Thyroid gland (tissue), 4 donors: ENCODE results near the gene RPRD1B. TPM values are rescaled to one million over a fixed set of nuclear protein-coding genes. Genes with fewer than 3 reads are reported as not detected.
A peak's percentile ranks its signal among the peaks of the same experiment; 100 is the strongest.

Experiments
- DNase-seq, 2 donors: peaks; one replicate each; pipeline ENCODE4 v3.0.0-alpha.2; 2019
- H3K27ac ChIP-seq, 3 donors: fragments of 200-600 bp; sonication (generic); 1 replicate in 2 of 3; 2 replicates in 1 of 3; pipeline ENCODE4 v1.5.1; 2016 to 2019; ENCODE audit warnings: mild to moderate bottlenecking in 1 of 3, moderate library complexity in 1 of 3
- H3K27me3 ChIP-seq: fragments of 200-600 bp; sonication (generic); one replicate; pipeline ENCODE4 v1.5.1; 2019
- H3K36me3 ChIP-seq, 2 donors: fragments of 200-600 bp; sonication (generic); one replicate each; pipeline ENCODE4 v1.5.1; 2016 to 2019
- H3K4me1 ChIP-seq, 2 donors: fragments of 200-600 bp; sonication (generic); one replicate each; pipeline ENCODE4 v1.5.1; 2017 to 2019
- H3K4me3 ChIP-seq, 3 donors: fragments of 200-600 bp; sonication (generic); replicated peaks in 1 of 3; 1 replicate in 2 of 3; 2 replicates in 1 of 3; pipeline ENCODE4 v1.5.1; 2016; ENCODE audit warnings: mild to moderate bottlenecking in 1 of 3
- H3K9me3 ChIP-seq: fragments of 200-600 bp; sonication (generic); one replicate; pipeline ENCODE4 v1.5.1; 2017
- CTCF ChIP-seq, 6 experiments: fragments of 200-600 bp in 3 of 6; fragments of 450-650 bp in 3 of 6; sonication (generic) in 3 of 6; IDR thresholded peaks; one replicate each; pipeline ENCODE4 v1.5.1; 2016 to 2019; ENCODE audit warnings: antibody characterized with exemption in 6 of 6, mild to moderate bottlenecking in 2 of 6, inconsistent platforms in 1 of 6, moderate library complexity in 1 of 6
- POLR2A ChIP-seq, 2 donors: fragments of 450-650 bp; IDR thresholded peaks; one replicate each; pipeline ENCODE4 v1.6.1; 2017; ENCODE audit warnings: antibody characterized with exemption in 2 of 2, mild to moderate bottlenecking in 2 of 2, moderate library complexity in 1 of 2
- WGBS, 2 donors: methylation state at CpG; one replicate each; pipeline ENCODE4 v1.1.5; 2017; 5-methylcytosine and 5-hydroxymethylcytosine counted together
- intact Hi-C: fragments of 100-400 bp; cut with DNase I; formaldehyde crosslinking; loops from one replicate; pipeline ENCODE4 v1.15.1; 2023
- total RNA-seq, 4 donors: library from RNA; depleted of rRNA; stranded (reverse); fragments of >200 nt; gene quantifications; one replicate each; pipeline ENCODE4 v1.2.3, GENCODE V29; 2016

The RPRD1B gene
- total RNA-seq, 4 donors from 2014 or later = 24.2 to 58.9 (median 27.0) TPM

GRCh38 chr20:38108438-38108985, 75.0 kb downstream of the RPRD1B start:
- no peaks in the 10 kb centered on the region for H3K36me3 ChIP-seq
- peak overlapping the region in 2 of 3 donors; percentile 8 to 19 for H3K27ac ChIP-seq
- intact Hi-C loops = no loop called here
- H3K4me1 ChIP-seq = peaks cover 0 to 18% of the 10 kb centered on the region in 2 donors
- H3K4me3 ChIP-seq = no peak overlapping the region
- no peaks in the 10 kb centered on the region for H3K27me3 ChIP-seq
- WGBS, 2 donors = 64 to 84% methylated on average over 4 of the region's 4 CpGs
- no peaks in the 10 kb centered on the region for H3K9me3 ChIP-seq
- DNase-seq = peak in 1 of 2 donors; percentile 20
- no peak for TF ChIP-seq CTCF (IDR thresholded peaks at IDR 0.05)
- no peak for TF ChIP-seq POLR2A (IDR thresholded peaks at IDR 0.05)

- Histone ChIP-seq H3K27me3 (no peaks in the 10 kb centered on the region), H3K36me3 (no peaks in the 10 kb centered on the region), H3K27ac (peak overlapping the region in 2 of 3 donors; percentile 8 to 19), H3K9me3 (no peaks in the 10 kb centered on the region), H3K4me1 (peaks cover 0 to 18% of the 10 kb centered on the region in 2 donors), H3K4me3 (no peak overlapping the region)
- intact Hi-C loops = no loop called here
- no peak for DNase-seq
- WGBS, 2 donors = 76 to 86% methylated on average over 3 of the region's 3 CpGs
- TF ChIP-seq CTCF (IDR thresholded peaks at IDR 0.05) (no peak), POLR2A (IDR thresholded peaks at IDR 0.05) (no peak)
These were observed 75.5 kb downstream of the RPRD1B start for GRCh38 chr20:38108986-38109541.

GRCh38 chr20:38109591-38110524, 76.3 kb downstream of the RPRD1B start:
- Histone ChIP-seq H3K4me3 (no peak overlapping the region), H3K36me3 (no peaks in the 10 kb centered on the region), H3K4me1 (peaks cover 0 to 18% of the 10 kb centered on the region in 2 donors), H3K27ac (peak overlapping the region in 1 of 3 donors; percentile 12), H3K27me3 (no peaks in the 10 kb centered on the region), H3K9me3 (no peaks in the 10 kb centered on the region)
- intact Hi-C loops = no loop called here
- peak; percentile 28 to 40 for DNase-seq
- TF ChIP-seq CTCF (IDR thresholded peaks at IDR 0.05) (no peak), POLR2A (IDR thresholded peaks at IDR 0.05) (no peak)
- 61 to 68% methylated on average over 8 of the region's 8 CpGs for WGBS, 2 donors

GRCh38 chr20:38110525-38111178, 77.1 kb downstream of the RPRD1B start:
- WGBS, 2 donors = 93 to 95% methylated on average over 8 of the region's 8 CpGs
- no peak for DNase-seq
- Histone ChIP-seq H3K27me3 (no peaks in the 10 kb centered on the region), H3K9me3 (no peaks in the 10 kb centered on the region), H3K27ac (no peak overlapping the region), H3K36me3 (no peaks in the 10 kb centered on the region), H3K4me3 (no peak overlapping the region), H3K4me1 (peaks cover 0 to 18% of the 10 kb centered on the region in 2 donors)
- TF ChIP-seq POLR2A (IDR thresholded peaks at IDR 0.05) (no peak), CTCF (IDR thresholded peaks at IDR 0.05) (no peak)
- intact Hi-C loops = no loop called here
